ENCODE measurements around the gene USP34.
A peak's percentile ranks its signal among the peaks of the same experiment; 100 is the strongest.
"Not testable (repeated sequence)": the region's sequence is repeated elsewhere in the genome, so short reads cannot be mapped to it uniquely, and the experiment has no call there.

Gene USP34

DNA sequence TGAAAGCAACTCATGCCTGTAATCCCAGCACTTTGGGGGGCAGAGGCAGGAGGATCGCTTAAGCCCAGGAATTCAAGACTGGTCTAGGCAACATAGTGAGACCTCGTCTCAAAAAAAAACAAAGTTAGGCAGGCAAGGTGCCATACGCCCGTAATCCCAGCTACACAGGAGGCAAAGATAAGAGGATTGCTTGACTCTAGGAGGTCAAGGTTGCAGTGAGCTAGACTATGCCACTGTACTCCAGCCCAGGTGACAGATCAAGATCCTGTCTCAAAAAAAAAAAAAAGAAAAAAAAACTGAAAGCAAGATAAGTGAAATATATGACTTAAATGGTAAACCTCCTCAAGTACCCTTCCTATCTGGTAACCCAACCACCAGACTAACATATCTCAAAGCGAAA is 59.8 kb downstream of the USP34 start:
- TF ChIP-seq CTCF (IDR thresholded peaks at IDR 0.05; ENCODE audit: low read length, missing control alignments) = no peak
- no peak overlapping the region for H3K4me3 ChIP-seq (replicated peaks; ENCODE audit: low read depth, low read length)
- DNase-seq (ENCODE audit: low read depth) = no peak

DNA sequence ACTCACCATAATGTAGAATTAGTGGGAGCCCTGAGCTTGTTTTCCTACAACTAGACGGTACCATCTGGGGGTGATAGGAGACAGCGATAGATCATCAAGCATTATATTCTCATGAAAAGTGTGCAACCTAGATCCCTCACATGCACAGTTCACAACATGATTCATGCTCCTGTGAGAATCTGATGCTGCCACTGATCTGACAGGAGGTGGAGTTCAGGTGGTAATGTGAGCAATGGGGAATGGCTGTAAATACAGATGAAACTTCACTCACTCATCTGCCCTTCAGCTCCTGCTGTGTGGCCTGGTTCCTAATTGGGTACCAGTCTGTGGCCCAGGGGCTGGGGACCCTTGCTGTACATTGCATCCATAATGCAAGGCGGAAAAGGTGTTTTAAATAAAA is 60.7 kb downstream of the USP34 start:
- DNase-seq (ENCODE audit: low read depth) = no peak
- TF ChIP-seq CTCF (IDR thresholded peaks at IDR 0.05; ENCODE audit: low read length, missing control alignments) = no peak
- no peak overlapping the region for H3K4me3 ChIP-seq (replicated peaks; ENCODE audit: low read depth, low read length)

DNA sequence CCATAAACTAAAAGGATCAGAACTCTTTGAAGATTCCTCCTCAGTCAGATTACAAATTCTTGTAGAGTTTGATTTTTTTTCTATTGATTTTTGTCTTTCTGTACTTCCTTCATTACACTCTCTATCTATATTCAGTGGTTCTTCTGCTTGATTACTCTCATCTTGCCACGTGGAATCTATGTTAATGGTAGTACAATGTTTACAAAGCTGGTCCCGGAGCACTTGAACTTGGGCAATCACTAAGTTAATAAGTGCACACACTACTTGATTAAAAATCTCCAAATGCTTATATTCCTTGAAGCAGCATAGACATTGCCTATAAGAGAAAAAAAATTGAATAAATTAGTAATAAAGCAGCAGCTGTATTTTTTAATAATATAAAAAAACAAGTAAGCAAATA is 65.1 kb downstream of the USP34 start:
- H3K4me3 ChIP-seq (replicated peaks; ENCODE audit: low read depth, low read length) = no peak overlapping the region
- TF ChIP-seq CTCF (IDR thresholded peaks at IDR 0.05; ENCODE audit: low read length, missing control alignments) = no peak
- DNase-seq (ENCODE audit: low read depth) = no peak

DNA sequence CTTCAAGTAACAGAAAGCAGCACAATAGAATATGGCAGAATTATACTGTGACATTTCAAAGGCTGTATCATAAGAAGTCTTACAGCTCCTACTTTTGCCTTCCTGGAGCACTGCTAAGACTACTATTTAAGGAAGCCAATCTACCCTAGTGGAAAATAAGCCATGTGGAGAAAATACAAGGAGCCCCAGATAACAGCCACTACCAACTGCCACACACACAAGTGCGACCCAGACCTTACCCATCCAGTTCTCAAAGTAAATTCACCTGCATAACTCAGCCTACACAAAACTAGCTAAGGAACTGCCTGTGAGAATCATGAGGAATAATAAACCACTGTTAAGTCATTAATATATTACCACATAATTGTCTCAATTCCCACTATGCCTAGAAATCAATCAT is 66.4 kb downstream of the USP34 start:
- TF ChIP-seq CTCF (IDR thresholded peaks at IDR 0.05; ENCODE audit: low read length, missing control alignments) = no peak
- DNase-seq (ENCODE audit: low read depth) = no peak
- no peak overlapping the region for H3K4me3 ChIP-seq (replicated peaks; ENCODE audit: low read depth, low read length)

DNA sequence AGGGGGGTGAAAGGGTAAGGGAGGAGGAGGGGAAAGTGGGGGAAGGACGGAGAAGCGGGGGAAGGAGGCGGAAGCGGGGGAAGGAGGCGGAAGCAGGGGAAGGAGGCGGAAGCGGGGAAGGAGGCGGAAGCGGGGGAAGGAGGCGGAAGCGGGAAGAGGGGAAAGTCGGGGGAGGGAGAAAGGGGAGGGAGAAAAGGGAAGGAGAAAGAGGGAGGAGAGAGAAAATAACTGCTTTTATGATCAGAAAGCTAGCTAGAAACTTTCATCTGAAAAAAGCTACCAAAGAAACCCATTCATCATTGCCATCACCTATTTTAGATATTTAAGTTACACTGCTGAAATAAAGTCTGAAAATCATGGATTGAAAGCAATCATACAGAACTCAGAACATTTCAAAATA is 72.5 kb downstream of the USP34 start:
- no peak overlapping the region for H3K4me3 ChIP-seq (replicated peaks; ENCODE audit: low read depth, low read length)
- DNase-seq (ENCODE audit: low read depth) = no peak
- TF ChIP-seq CTCF (IDR thresholded peaks at IDR 0.05; ENCODE audit: low read length, missing control alignments) = no peak

DNA sequence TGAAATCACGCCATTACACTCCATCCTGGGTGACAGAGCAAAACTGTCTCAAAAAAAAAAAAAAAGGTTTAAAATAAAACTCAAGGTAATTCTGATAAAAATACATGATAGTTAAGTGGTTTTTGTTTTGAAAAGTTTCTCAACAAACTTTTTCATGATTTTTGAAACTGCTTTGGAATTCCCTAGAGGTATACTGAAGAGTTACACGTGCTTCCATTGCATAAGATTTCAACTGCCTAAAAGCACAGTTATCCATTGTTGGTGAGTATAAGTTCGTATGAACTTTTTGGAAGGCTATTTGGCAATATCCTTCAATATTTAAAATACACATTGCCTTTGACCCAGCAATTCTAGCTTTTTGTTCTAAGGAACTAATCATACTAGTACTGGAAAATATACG is 74.9 kb downstream of the USP34 start:
- peak; percentile 13 for DNase-seq (ENCODE audit: low read depth)
- TF ChIP-seq CTCF (IDR thresholded peaks at IDR 0.05; ENCODE audit: low read length, missing control alignments) = no peak

GRCh38 chr2:61387588-61387987 is 83.3 kb downstream of the USP34 start:
- not testable (repeated sequence) for H3K4me3 ChIP-seq (replicated peaks; ENCODE audit: low read depth, low read length); DNase-seq (ENCODE audit: low read depth)

More for the DNA sequence above, 74.9 kb downstream of the USP34 start:
- H3K4me3 ChIP-seq (replicated peaks; ENCODE audit: low read depth, low read length) = no peak overlapping the region

GRCh38 chr2:61380882-61381197 is 90.0 kb downstream of the USP34 start:
- not testable (repeated sequence) for DNase-seq (ENCODE audit: low read depth); H3K4me3 ChIP-seq (replicated peaks; ENCODE audit: low read depth, low read length)

Measured in fibroblast of pulmonary artery (primary cell).